Testis (tissue), 3 donors: Measurements from ENCODE around the gene SLC22A6. TPM values are rescaled to one million over a fixed set of nuclear protein-coding genes. Genes with fewer than 3 reads are reported as not detected.

Experiments
- DNase-seq: peaks from one replicate; pipeline ENCODE4 v3.0.0-alpha.2; 2019
- H3K27ac ChIP-seq, 2 donors: fragments of 200-600 bp; sonication (generic); one replicate each; pipeline ENCODE4 v1.5.1; 2019
- H3K27me3 ChIP-seq: fragments of 200-600 bp; sonication (generic); one replicate; pipeline ENCODE4 v1.5.1; 2019
- H3K36me3 ChIP-seq: fragments of 200-600 bp; sonication (generic); one replicate; pipeline ENCODE4 v1.5.1; 2017; ENCODE audit warnings: low read depth; ENCODE audit errors: missing control alignments
- H3K4me1 ChIP-seq: fragments of 200-600 bp; sonication (generic); one replicate; pipeline ENCODE4 v1.5.1; 2019
- H3K4me3 ChIP-seq, 2 donors: fragments of 200-600 bp; sonication (generic); one replicate each; pipeline ENCODE4 v1.5.1; 2017 to 2019
- H3K9me3 ChIP-seq: fragments of 200-600 bp; sonication (generic); one replicate; pipeline ENCODE4 v1.5.1; 2017
- POLR2A ChIP-seq: fragments of 450-650 bp; IDR thresholded peaks from one replicate; pipeline ENCODE4 v1.6.1; 2017; ENCODE audit warnings: antibody characterized with exemption, mild to moderate bottlenecking, moderate library complexity
- WGBS, 2 donors: methylation state at CpG; one replicate each; pipeline ENCODE4 v1.1.5; 2018; 5-methylcytosine and 5-hydroxymethylcytosine counted together
- intact Hi-C: fragments of 100-400 bp; cut with DNase I; formaldehyde crosslinking; loops from one replicate; pipeline ENCODE4 v1.15.1; 2023; ENCODE audit warnings: low total_unique reads
- polyA plus RNA-seq: library from polyadenylated mRNA; stranded (reverse); fragments of 350-450 nt; fragmentation: Illumina TruSeq; extraction: RNeasy Lipid Tissue Mini Kit (QIAGEN cat#74804); gene quantifications from one replicate; pipeline ENCODE4 v1.2.3, GENCODE V29; 2014; ENCODE audit warnings: low read depth, low replicate concordance; ENCODE audit not compliant: insufficient read depth
- total RNA-seq, 2 donors: library from RNA; depleted of rRNA; stranded (reverse); fragments of >200 nt; gene quantifications; one replicate each; pipeline ENCODE4 v1.2.3, GENCODE V29; 2016
- TF ChIP-seq, protein P1 (sequence below), 3 experiments: fragments of 450-650 bp in 2 of 3; fragments of 200-600 bp in 1 of 3; sonication (generic) in 1 of 3; IDR thresholded peaks; one replicate each; pipeline ENCODE4 v1.5.1; 2016 to 2019; ENCODE audit warnings: antibody characterized with exemption in 3 of 3, mild to moderate bottlenecking in 2 of 3, moderate library complexity in 1 of 3

SLC22A6 gene
- total and polyA plus RNA-seq, 3 donors from 2014 or later = not detected

DNA sequence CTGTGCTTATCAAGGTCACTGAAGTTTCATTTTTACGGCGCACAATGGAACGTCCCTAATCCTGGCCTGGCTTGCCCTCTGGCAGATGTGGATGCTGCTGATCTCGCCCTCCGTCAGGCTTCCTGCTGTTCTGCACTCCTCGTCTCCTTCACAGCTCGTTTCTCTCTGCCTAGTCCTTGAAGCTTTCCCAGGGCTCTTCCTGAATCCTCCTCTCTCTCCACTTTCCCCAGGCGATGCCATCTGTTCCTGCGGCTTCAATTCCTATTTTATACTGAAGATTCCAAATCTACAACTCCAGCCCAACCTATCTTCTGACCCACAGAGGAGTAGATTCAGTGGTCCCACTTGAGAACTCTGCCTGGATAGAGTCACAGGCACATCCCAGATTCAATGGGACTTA is 16.7 kb upstream of the SLC22A6 start:
- H3K9me3 ChIP-seq = no peaks in the 10 kb centered on the region
- intact Hi-C loops = no loop called here
- no peak for TF ChIP-seq POLR2A
- TF ChIP-seq, protein P1, sequence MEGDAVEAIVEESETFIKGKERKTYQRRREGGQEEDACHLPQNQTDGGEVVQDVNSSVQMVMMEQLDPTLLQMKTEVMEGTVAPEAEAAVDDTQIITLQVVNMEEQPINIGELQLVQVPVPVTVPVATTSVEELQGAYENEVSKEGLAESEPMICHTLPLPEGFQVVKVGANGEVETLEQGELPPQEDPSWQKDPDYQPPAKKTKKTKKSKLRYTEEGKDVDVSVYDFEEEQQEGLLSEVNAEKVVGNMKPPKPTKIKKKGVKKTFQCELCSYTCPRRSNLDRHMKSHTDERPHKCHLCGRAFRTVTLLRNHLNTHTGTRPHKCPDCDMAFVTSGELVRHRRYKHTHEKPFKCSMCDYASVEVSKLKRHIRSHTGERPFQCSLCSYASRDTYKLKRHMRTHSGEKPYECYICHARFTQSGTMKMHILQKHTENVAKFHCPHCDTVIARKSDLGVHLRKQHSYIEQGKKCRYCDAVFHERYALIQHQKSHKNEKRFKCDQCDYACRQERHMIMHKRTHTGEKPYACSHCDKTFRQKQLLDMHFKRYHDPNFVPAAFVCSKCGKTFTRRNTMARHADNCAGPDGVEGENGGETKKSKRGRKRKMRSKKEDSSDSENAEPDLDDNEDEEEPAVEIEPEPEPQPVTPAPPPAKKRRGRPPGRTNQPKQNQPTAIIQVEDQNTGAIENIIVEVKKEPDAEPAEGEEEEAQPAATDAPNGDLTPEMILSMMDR (IDR thresholded peaks at IDR 0.05) = no peak
- no peak overlapping the region for H3K4me3 ChIP-seq
- no peak overlapping the region for H3K27ac ChIP-seq
- no peaks in the 10 kb centered on the region for H3K36me3 ChIP-seq
- H3K27me3 ChIP-seq = no peaks in the 10 kb centered on the region
- no peaks in the 10 kb centered on the region for H3K4me1 ChIP-seq
- DNase-seq = no peak
- 43 to 61% methylated on average over 9 of the region's 9 CpGs for WGBS, 2 donors

DNA sequence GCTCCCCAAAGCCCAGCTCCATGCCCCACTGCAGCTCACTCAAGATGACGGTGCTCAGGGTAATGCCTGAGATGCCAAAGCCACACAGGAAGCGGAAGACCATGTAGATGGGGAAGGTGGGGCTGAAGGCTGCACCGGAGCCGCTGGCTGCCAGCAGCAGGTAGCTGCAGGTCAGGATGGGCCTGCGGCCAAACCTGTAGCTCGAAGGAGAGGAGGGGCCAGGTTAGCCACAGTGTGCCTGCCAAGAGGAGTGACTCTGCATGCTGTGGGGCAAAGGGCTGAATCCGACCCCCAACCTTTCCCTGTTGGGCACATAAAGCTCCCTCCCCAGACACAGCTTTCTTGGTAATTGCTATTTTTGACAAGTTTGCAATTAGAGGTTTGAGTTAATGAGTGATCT is 14.9 kb upstream of the SLC22A6 start:
- Histone ChIP-seq H3K27ac (no peak overlapping the region), H3K9me3 (no peaks in the 10 kb centered on the region), H3K36me3 (no peaks in the 10 kb centered on the region), H3K4me3 (no peak overlapping the region), H3K27me3 (no peaks in the 10 kb centered on the region), H3K4me1 (no peaks in the 10 kb centered on the region)
- no peak for DNase-seq
- 68 to 93% methylated on average over 6 to 7 of the region's 7 CpGs for WGBS, 2 donors
- no peak for TF ChIP-seq POLR2A
- TF ChIP-seq, protein P1 (IDR thresholded peaks at IDR 0.05) = no peak
- intact Hi-C loops = no loop called here

DNA sequence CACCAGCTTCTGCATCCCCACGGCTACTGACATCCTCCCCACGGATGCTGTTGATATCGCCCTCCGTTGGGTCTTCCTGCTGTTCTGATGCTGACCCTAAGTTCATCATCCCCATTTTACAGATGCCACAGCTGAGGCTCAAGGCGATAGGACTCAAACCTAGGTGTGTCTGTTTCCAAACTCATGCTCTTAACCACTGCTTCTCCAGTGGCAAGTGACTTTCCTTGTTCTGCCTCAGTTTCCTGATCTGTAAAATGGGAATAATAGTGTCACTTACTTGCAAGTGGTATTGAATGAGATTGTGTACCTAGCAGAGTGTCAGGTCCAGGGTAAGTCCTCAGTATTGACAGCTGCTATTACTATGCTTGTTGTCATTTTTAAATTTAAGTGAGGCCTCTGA is 14.4 kb upstream of the SLC22A6 start:
- no peaks in the 10 kb centered on the region for H3K27me3 ChIP-seq
- H3K4me3 ChIP-seq = no peak overlapping the region
- H3K4me1 ChIP-seq = no peaks in the 10 kb centered on the region
- intact Hi-C loops = no loop called here
- WGBS, 2 donors = 86 to 97% methylated on average over 5 of the region's 5 CpGs
- TF ChIP-seq, protein P1 (IDR thresholded peaks at IDR 0.05) = no peak
- no peak for TF ChIP-seq POLR2A
- no peak overlapping the region for H3K27ac ChIP-seq
- no peak for DNase-seq
- no peaks in the 10 kb centered on the region for H3K9me3 ChIP-seq
- H3K36me3 ChIP-seq = no peaks in the 10 kb centered on the region

DNA sequence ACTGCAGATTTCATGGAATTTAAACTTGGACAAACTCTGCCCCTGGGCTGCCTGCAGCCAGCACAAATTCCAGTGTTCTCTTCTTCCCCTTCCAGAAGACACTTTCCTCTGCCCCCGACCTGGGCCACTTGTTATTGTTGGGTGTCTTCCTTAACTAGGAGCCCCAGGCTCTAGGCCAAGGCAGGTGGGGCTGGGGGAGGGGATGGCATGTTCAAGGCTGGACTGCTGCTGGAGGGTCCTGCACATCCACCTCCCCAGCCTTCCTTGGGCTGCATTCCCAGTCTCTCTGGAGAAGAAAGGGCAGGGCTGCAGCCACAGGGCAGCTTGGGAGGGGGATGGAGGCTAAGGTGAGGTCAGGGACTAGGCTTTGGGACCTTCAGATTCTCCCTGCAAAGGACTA is 11.5 kb upstream of the SLC22A6 start:
- Histone ChIP-seq H3K36me3 (no peaks in the 10 kb centered on the region), H3K27me3 (no peaks in the 10 kb centered on the region), H3K27ac (no peak overlapping the region), H3K4me3 (no peak overlapping the region), H3K4me1 (no peaks in the 10 kb centered on the region), H3K9me3 (no peaks in the 10 kb centered on the region)
- no peak for DNase-seq
- TF ChIP-seq, protein P1 (IDR thresholded peaks at IDR 0.05) = no peak
- TF ChIP-seq POLR2A = no peak
- WGBS, 2 donors = 36 to 63% methylated on average over 1 of the region's 1 CpG
- intact Hi-C loops = no loop called here

DNA sequence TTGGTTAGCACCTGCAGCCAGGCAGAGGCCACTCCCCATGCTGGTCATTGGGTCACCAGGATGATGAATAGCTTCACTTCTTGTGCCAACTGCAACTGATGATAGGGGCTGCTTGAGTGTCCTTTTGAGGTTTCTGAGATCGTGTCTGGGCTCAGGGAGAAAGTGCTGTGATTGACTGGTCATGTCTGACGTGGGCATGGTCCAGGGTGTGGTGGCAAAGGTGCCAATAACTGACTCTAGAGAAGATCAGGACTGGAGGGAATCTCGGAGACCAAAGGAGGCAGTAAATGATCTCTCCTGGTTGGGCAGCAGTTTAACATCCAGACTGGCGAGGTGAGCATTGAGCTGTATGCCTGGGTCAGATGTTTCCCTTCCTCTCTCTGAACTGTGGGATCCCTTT is 10.0 kb upstream of the SLC22A6 start:
- Histone ChIP-seq H3K27ac (no peak overlapping the region), H3K9me3 (no peaks in the 10 kb centered on the region), H3K4me3 (no peak overlapping the region), H3K4me1 (no peaks in the 10 kb centered on the region), H3K27me3 (no peaks in the 10 kb centered on the region), H3K36me3 (no peaks in the 10 kb centered on the region)
- intact Hi-C loops = no loop called here
- no peak for TF ChIP-seq POLR2A
- TF ChIP-seq, protein P1 (IDR thresholded peaks at IDR 0.05) = no peak
- DNase-seq = no peak
- 90 to 97% methylated on average over 4 of the region's 4 CpGs for WGBS, 2 donors
